Esophagus squamous epithelium (tissue), 4 donors: ENCODE measurements around the gene ZNF687.

ENCODE experiments used
- CTCF ChIP-seq, 6 experiments: fragments of 450-650 bp in 4 of 6; fragments of 200-600 bp in 2 of 6; sonication (generic) in 2 of 6; IDR thresholded peaks; one replicate each; pipeline ENCODE4 v1.5.1; 2016 to 2019; ENCODE audit warnings: antibody characterized with exemption in 6 of 6, mild to moderate bottlenecking in 4 of 6, moderate library complexity in 4 of 6
- POLR2A ChIP-seq, 4 donors: fragments of 450-650 bp; IDR thresholded peaks; one replicate each; pipeline ENCODE4 v1.6.1; 2017; ENCODE audit warnings: antibody characterized with exemption in 4 of 4, mild to moderate bottlenecking in 4 of 4, moderate library complexity in 3 of 4

GRCh38 chr1:151334822-151335221, 52.7 kb downstream of the ZNF687 start:
- TF ChIP-seq POLR2A (IDR thresholded peaks at IDR 0.05) (no peak), CTCF (IDR thresholded peaks at IDR 0.05) (no peak)
